Peyer's patch (tissue), 4 donors: ENCODE results near the gene PATJ. TPM values are rescaled to one million over a fixed set of nuclear protein-coding genes. Genes with fewer than 3 reads are reported as not detected.

ENCODE experiments used
- DNase-seq, 3 donors: peaks; one replicate each; pipeline ENCODE4 v3.0.0-alpha.2; 2017 to 2019
- H3K27ac ChIP-seq, 4 donors: fragments of 200-600 bp; sonication (generic); one replicate each; pipeline ENCODE4 v1.5.1; 2016 to 2019
- H3K27me3 ChIP-seq, 2 donors: fragments of 200-600 bp; sonication (generic); one replicate each; pipeline ENCODE4 v1.5.1; 2019
- H3K36me3 ChIP-seq, 3 donors: fragments of 200-600 bp; sonication (generic); one replicate each; pipeline ENCODE4 v1.5.1; 2016 to 2019
- H3K4me1 ChIP-seq, 4 donors: fragments of 200-600 bp; sonication (generic); one replicate each; pipeline ENCODE4 v1.5.1; 2016 to 2019
- H3K4me3 ChIP-seq, 4 donors: fragments of 200-600 bp; sonication (generic); 1 replicate in 3 of 4; 2 replicates in 1 of 4; pipeline ENCODE4 v1.5.1; 2016 to 2019; ENCODE audit warnings: mild to moderate bottlenecking in 1 of 4
- H3K9me3 ChIP-seq, 4 donors: fragments of 200-600 bp; sonication (generic); one replicate each; pipeline ENCODE4 v1.5.1; 2016 to 2019; ENCODE audit warnings: mild to moderate bottlenecking in 1 of 4
- CTCF ChIP-seq, 6 experiments: fragments of 450-650 bp in 4 of 6; fragments of 200-600 bp in 2 of 6; sonication (generic) in 1 of 6; IDR thresholded peaks; one replicate each; pipeline ENCODE4 v1.5.1; 2017 to 2019; ENCODE audit warnings: antibody characterized with exemption in 6 of 6, mild to moderate bottlenecking in 3 of 6, moderate library complexity in 1 of 6
- POLR2A ChIP-seq, 2 donors: fragments of 450-650 bp; IDR thresholded peaks; one replicate each; pipeline ENCODE4 v1.5.1; 2017; ENCODE audit warnings: antibody characterized with exemption in 2 of 2, mild to moderate bottlenecking in 2 of 2, moderate library complexity in 2 of 2
- total RNA-seq, 4 donors: library from RNA; depleted of rRNA; stranded (reverse); fragments of >200 nt; gene quantifications; one replicate each; pipeline ENCODE4 v1.1.0, GENCODE V29; 2016

The PATJ gene
- total RNA-seq, 4 donors from 2014 or later, result 142 to 153 (median 153) TPM

GRCh38 chr1:62034790-62035189, 292.5 kb downstream of the PATJ start:
- no peaks in the 10 kb centered on the region for H3K4me1 ChIP-seq
- no peak for DNase-seq
- no peak for TF ChIP-seq POLR2A (IDR thresholded peaks at IDR 0.05)
- no peak for TF ChIP-seq CTCF (IDR thresholded peaks at IDR 0.05)
- no peak overlapping the region for H3K27ac ChIP-seq
- H3K9me3 ChIP-seq, result no peaks in the 10 kb centered on the region
- no peaks in the 10 kb centered on the region for H3K36me3 ChIP-seq
- no peak overlapping the region for H3K4me3 ChIP-seq
- H3K27me3 ChIP-seq, result no peaks in the 10 kb centered on the region

GRCh38 chr1:62037274-62037673, 295.0 kb downstream of the PATJ start:
- H3K27me3 ChIP-seq, result no peaks in the 10 kb centered on the region
- no peak overlapping the region for H3K4me3 ChIP-seq
- H3K4me1 ChIP-seq, result no peaks in the 10 kb centered on the region
- no peak for TF ChIP-seq POLR2A (IDR thresholded peaks at IDR 0.05)
- H3K9me3 ChIP-seq, result no peaks in the 10 kb centered on the region
- H3K36me3 ChIP-seq, result no peaks in the 10 kb centered on the region
- H3K27ac ChIP-seq, result no peak overlapping the region
- no peak for DNase-seq

DNA sequence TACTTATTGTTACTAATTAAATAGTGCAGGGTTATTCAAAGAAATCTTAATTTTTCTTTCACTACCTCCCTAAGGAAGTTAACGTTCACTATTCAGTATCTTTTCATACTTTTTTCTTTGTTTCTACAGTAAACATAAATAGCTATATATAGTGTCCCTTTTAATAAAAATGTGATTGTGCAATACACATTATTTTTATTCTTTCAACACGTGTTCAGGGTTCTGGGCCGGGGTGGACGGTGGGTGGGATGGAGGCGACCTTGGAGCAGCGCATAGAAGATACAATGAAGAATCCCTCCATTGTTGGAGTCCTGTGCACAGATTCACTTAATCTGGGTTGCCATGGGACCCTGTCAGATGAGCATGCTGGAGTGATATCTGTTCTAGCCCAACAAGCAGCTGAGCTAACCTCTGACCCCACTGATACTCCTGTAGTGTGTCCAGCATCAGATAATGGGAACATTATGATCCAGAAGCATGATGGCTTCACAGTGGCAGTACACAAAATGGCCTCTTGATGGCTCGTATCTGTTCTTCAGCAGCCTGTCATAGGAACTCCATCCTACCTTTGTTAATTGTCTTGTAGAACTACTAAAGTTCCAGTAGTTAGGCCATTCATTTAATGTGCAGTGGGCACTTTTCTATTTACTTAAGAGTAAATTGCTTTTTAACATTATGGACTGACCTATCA, 296.5 kb downstream of the PATJ start:
- Histone ChIP-seq H3K36me3 (no peaks in the 10 kb centered on the region), H3K4me1 (no peaks in the 10 kb centered on the region), H3K27ac (no peak overlapping the region), H3K4me3 (no peak overlapping the region), H3K9me3 (no peaks in the 10 kb centered on the region), H3K27me3 (no peaks in the 10 kb centered on the region)
- DNase-seq, result no peak
- TF ChIP-seq CTCF (IDR thresholded peaks at IDR 0.05) (no peak), POLR2A (IDR thresholded peaks at IDR 0.05) (no peak)

- TF ChIP-seq CTCF (IDR thresholded peaks at IDR 0.05), result no peak
- TF ChIP-seq POLR2A (IDR thresholded peaks at IDR 0.05), result no peak
- no peaks in the 10 kb centered on the region for H3K36me3 ChIP-seq
- H3K9me3 ChIP-seq, result no peaks in the 10 kb centered on the region
- no peak overlapping the region for H3K27ac ChIP-seq
- H3K4me1 ChIP-seq, result no peaks in the 10 kb centered on the region
- H3K4me3 ChIP-seq, result no peak overlapping the region
- DNase-seq, result no peak
- no peaks in the 10 kb centered on the region for H3K27me3 ChIP-seq
These were observed 298.2 kb downstream of the PATJ start for GRCh38 chr1:62040450-62040849.

- Histone ChIP-seq H3K27ac (no peak overlapping the region), H3K27me3 (no peaks in the 10 kb centered on the region), H3K4me1 (no peaks in the 10 kb centered on the region), H3K36me3 (no peaks in the 10 kb centered on the region), H3K4me3 (no peak overlapping the region), H3K9me3 (no peaks in the 10 kb centered on the region)
- TF ChIP-seq POLR2A (IDR thresholded peaks at IDR 0.05), result no peak
- no peak for TF ChIP-seq CTCF (IDR thresholded peaks at IDR 0.05)
- no peak for DNase-seq
These were observed 298.7 kb downstream of the PATJ start for GRCh38 chr1:62040973-62041372.

- DNase-seq, result no peak
- H3K9me3 ChIP-seq, result no peaks in the 10 kb centered on the region
- no peak overlapping the region for H3K4me3 ChIP-seq
- H3K4me1 ChIP-seq, result no peaks in the 10 kb centered on the region
- H3K36me3 ChIP-seq, result no peaks in the 10 kb centered on the region
- TF ChIP-seq CTCF (IDR thresholded peaks at IDR 0.05) (no peak), POLR2A (IDR thresholded peaks at IDR 0.05) (no peak)
- no peak overlapping the region for H3K27ac ChIP-seq
- no peaks in the 10 kb centered on the region for H3K27me3 ChIP-seq
These were observed 300.9 kb downstream of the PATJ start for GRCh38 chr1:62043154-62043553.
